ENCODE data around the gene OTUD7B.
A peak's percentile ranks its signal among the peaks of the same experiment; 100 is the strongest.

Gene OTUD7B

GRCh38 chr1:150020711-150021110, 10.2 kb upstream of the OTUD7B start:
- no peak for DNase-seq (ENCODE audit: low read depth, low spot score)
- H3K4me3 ChIP-seq (ENCODE audit: low read depth, low read length), result no peak overlapping the region
- ChIA-PET POLR2A (no interaction called here), CTCF (interaction anchor here (1.3 to 2.8 kb wide), 2 partner anchors 58 to 166 kb away, joined by 3 to 9 read pairs; no protein-coding TSS in a partner anchor)
- TF ChIP-seq CTCF (IDR thresholded peaks at IDR 0.05; ENCODE audit: insufficient read depth, low read length, missing control alignments), result no peak

GRCh38 chr1:150018165-150018564, 7.6 kb upstream of the OTUD7B start:
- DNase-seq (ENCODE audit: low read depth, low spot score), result no peak
- H3K4me3 ChIP-seq (ENCODE audit: low read depth, low read length), result no peak overlapping the region
- no peak for TF ChIP-seq CTCF (IDR thresholded peaks at IDR 0.05; ENCODE audit: insufficient read depth, low read length, missing control alignments)
- POLR2A ChIA-PET, result no interaction called here
- CTCF ChIA-PET, result interaction anchor here (1.9 kb wide), 1 partner anchor 56 kb away, joined by 7 read pairs; no protein-coding TSS in a partner anchor

- ChIA-PET POLR2A (no interaction called here), CTCF (interaction anchor here (1.9 kb wide), 1 partner anchor 55 kb away, joined by 7 read pairs; no protein-coding TSS in a partner anchor)
- DNase-seq (ENCODE audit: low read depth, low spot score), result no peak
- no peak overlapping the region for H3K4me3 ChIP-seq (ENCODE audit: low read depth, low read length)
- no peak for TF ChIP-seq CTCF (IDR thresholded peaks at IDR 0.05; ENCODE audit: insufficient read depth, low read length, missing control alignments)
These were observed 6.8 kb upstream of the OTUD7B start for GRCh38 chr1:150017206-150017750.

- CTCF ChIA-PET, result no interaction called here
These were observed 5.2 kb upstream of the OTUD7B start for GRCh38 chr1:150015651-150016131.

GRCh38 chr1:150012611-150013010, 2.1 kb upstream of the OTUD7B start:
- ChIA-PET CTCF (interaction anchor here (1.6 to 1.9 kb wide), 2 partner anchors 51 to 153 kb away, joined by 3 to 9 read pairs; no protein-coding TSS in a partner anchor), POLR2A (no interaction called here)
- DNase-seq (ENCODE audit: low read depth, low spot score), result no peak
- no peak overlapping the region for H3K4me3 ChIP-seq (ENCODE audit: low read depth, low read length)
- TF ChIP-seq CTCF (IDR thresholded peaks at IDR 0.05; ENCODE audit: insufficient read depth, low read length, missing control alignments), result no peak

More at GRCh38 chr1:150015651-150016131, 5.2 kb upstream of the OTUD7B start:
- no peak for TF ChIP-seq CTCF (IDR thresholded peaks at IDR 0.05; ENCODE audit: insufficient read depth, low read length, missing control alignments)
- POLR2A ChIA-PET, result no interaction called here
- DNase-seq (ENCODE audit: low read depth, low spot score), result no peak
- no peak overlapping the region for H3K4me3 ChIP-seq (ENCODE audit: low read depth, low read length)

GRCh38 chr1:150009604-150010392, 728 bp downstream of the OTUD7B start:
- no peak for TF ChIP-seq CTCF (IDR thresholded peaks at IDR 0.05; ENCODE audit: insufficient read depth, low read length, missing control alignments)
- ChIA-PET POLR2A (interaction anchor here (0.9 to 3.1 kb wide), 3 partner anchors 14 to 123 kb away, joined by 4 to 15 read pairs (median 5); a partner anchor contains a TSS), CTCF (interaction anchor here (1.0 to 3.7 kb wide), 9 partner anchors 9 to 159 kb away, joined by 3 to 29 read pairs (median 5); partner anchors contain the start of gene VPS45)
- peak; percentile 41 for DNase-seq (ENCODE audit: low read depth, low spot score)
- H3K4me3 ChIP-seq (ENCODE audit: low read depth, low read length), result peak overlapping the region; percentile 87

Measured in AG04449 (cell line).